Measurements from ENCODE around the gene RNF125. TPM values are rescaled to one million over a fixed set of nuclear protein-coding genes. Genes with fewer than 3 reads are reported as not detected.

The RNF125 gene
- total and polyA plus RNA-seq, 9 of the 15 experiments (the other 6 are each of a cell fraction or from before 2014, with no cell fraction given): 0.01 to 0.29 (median 0.07) TPM; not detected in 1

DNA sequence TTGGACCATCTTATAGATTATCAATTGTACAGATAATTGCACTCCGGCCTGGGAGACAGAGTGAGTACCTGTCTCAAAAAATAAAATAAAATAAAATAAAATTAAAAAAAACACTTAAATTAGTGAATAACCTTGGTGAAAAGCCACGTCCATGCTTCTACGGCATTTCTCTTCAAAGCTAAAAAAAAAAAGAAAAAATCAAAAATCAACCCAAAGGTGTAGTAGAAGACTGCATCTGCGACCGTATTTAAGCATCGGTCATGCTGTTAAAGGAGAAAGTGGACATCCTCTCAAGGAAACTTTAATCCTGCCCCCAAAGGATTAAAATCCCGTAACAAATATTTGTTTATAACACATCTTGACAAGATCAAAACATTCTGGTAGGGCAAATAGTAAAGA lies 72.7 kb downstream of the RNF125 start (continued):
- TF ChIP-seq, protein P1, sequence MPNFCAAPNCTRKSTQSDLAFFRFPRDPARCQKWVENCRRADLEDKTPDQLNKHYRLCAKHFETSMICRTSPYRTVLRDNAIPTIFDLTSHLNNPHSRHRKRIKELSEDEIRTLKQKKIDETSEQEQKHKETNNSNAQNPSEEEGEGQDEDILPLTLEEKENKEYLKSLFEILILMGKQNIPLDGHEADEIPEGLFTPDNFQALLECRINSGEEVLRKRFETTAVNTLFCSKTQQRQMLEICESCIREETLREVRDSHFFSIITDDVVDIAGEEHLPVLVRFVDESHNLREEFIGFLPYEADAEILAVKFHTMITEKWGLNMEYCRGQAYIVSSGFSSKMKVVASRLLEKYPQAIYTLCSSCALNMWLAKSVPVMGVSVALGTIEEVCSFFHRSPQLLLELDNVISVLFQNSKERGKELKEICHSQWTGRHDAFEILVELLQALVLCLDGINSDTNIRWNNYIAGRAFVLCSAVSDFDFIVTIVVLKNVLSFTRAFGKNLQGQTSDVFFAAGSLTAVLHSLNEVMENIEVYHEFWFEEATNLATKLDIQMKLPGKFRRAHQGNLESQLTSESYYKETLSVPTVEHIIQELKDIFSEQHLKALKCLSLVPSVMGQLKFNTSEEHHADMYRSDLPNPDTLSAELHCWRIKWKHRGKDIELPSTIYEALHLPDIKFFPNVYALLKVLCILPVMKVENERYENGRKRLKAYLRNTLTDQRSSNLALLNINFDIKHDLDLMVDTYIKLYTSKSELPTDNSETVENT (CRISPR knock-in tag; IDR thresholded peaks at IDR 0.05): no peak
- TF ChIP-seq, protein P2, sequence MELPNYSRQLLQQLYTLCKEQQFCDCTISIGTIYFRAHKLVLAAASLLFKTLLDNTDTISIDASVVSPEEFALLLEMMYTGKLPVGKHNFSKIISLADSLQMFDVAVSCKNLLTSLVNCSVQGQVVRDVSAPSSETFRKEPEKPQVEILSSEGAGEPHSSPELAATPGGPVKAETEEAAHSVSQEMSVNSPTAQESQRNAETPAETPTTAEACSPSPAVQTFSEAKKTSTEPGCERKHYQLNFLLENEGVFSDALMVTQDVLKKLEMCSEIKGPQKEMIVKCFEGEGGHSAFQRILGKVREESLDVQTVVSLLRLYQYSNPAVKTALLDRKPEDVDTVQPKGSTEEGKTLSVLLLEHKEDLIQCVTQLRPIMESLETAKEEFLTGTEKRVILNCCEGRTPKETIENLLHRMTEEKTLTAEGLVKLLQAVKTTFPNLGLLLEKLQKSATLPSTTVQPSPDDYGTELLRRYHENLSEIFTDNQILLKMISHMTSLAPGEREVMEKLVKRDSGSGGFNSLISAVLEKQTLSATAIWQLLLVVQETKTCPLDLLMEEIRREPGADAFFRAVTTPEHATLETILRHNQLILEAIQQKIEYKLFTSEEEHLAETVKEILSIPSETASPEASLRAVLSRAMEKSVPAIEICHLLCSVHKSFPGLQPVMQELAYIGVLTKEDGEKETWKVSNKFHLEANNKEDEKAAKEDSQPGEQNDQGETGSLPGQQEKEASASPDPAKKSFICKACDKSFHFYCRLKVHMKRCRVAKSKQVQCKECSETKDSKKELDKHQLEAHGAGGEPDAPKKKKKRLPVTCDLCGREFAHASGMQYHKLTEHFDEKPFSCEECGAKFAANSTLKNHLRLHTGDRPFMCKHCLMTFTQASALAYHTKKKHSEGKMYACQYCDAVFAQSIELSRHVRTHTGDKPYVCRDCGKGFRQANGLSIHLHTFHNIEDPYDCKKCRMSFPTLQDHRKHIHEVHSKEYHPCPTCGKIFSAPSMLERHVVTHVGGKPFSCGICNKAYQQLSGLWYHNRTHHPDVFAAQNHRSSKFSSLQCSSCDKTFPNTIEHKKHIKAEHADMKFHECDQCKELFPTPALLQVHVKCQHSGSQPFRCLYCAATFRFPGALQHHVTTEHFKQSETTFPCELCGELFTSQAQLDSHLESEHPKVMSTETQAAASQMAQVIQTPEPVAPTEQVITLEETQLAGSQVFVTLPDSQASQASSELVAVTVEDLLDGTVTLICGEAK (IDR thresholded peaks at IDR 0.05): peak; percentile 73
- TF ChIP-seq, protein P2 (CRISPR knock-in tag; IDR thresholded peaks at IDR 0.05): no peak
- TF ChIP-seq, protein P3, sequence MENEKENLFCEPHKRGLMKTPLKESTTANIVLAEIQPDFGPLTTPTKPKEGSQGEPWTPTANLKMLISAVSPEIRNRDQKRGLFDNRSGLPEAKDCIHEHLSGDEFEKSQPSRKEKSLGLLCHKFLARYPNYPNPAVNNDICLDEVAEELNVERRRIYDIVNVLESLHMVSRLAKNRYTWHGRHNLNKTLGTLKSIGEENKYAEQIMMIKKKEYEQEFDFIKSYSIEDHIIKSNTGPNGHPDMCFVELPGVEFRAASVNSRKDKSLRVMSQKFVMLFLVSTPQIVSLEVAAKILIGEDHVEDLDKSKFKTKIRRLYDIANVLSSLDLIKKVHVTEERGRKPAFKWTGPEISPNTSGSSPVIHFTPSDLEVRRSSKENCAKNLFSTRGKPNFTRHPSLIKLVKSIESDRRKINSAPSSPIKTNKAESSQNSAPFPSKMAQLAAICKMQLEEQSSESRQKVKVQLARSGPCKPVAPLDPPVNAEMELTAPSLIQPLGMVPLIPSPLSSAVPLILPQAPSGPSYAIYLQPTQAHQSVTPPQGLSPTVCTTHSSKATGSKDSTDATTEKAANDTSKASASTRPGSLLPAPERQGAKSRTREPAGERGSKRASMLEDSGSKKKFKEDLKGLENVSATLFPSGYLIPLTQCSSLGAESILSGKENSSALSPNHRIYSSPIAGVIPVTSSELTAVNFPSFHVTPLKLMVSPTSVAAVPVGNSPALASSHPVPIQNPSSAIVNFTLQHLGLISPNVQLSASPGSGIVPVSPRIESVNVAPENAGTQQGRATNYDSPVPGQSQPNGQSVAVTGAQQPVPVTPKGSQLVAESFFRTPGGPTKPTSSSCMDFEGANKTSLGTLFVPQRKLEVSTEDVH (IDR thresholded peaks at IDR 0.05; ENCODE audit: low read depth, partially characterized antibody): peak; percentile 27
- TF ChIP-seq FOS (IDR thresholded peaks at IDR 0.05; ENCODE audit: extremely low read depth, insufficient read length): no peak
- TF ChIP-seq NFXL1 (CRISPR knock-in tag; IDR thresholded peaks at IDR 0.05): no peak
- TF ChIP-seq CBX1 (IDR thresholded peaks at IDR 0.05; ENCODE audit: low read depth): no peak
- TF ChIP-seq ZNF311 (CRISPR knock-in tag; IDR thresholded peaks at IDR 0.05): no peak
- TF ChIP-seq DPF2 (IDR thresholded peaks at IDR 0.05): 0 out of 2 replicates have a peak, but pooled peaks have one; percentile 9
- TF ChIP-seq ARNT (IDR thresholded peaks at IDR 0.05): peak in 1 of 2 experiments; percentile 34; a peak in 2 of 4 replicates
- no peak for TF ChIP-seq NFRKB (IDR thresholded peaks at IDR 0.05; ENCODE audit: low read depth)
- TF ChIP-seq FOXP1 (CRISPR knock-in tag; IDR thresholded peaks at IDR 0.05): no peak
